H9 (cell line): ENCODE measurements around the gene C22orf23. TPM values are rescaled to one million over a fixed set of nuclear protein-coding genes. Genes with fewer than 3 reads are reported as not detected.

Source experiments
- DNase-seq: peaks from one replicate; pipeline ENCODE4 v3.0.0-alpha.2; 2017
- H2AFZ ChIP-seq: one replicate; pipeline ENCODE4 v1.6.1; 2013; ENCODE audit warnings: mild to moderate bottlenecking, low read length, control low read depth, moderate library complexity
- H2AK5ac ChIP-seq: 2 replicates; pipeline ENCODE4 v1.6.1; 2013; ENCODE audit warnings: low read length, control low read depth, mixed read lengths; ENCODE audit not compliant: insufficient read length
- H2BK120ac ChIP-seq: one replicate; pipeline ENCODE4 v1.6.1; 2013; ENCODE audit warnings: low read depth, mild to moderate bottlenecking, low read length, control low read depth, inconsistent platforms; ENCODE audit not compliant: poor library complexity, severe bottlenecking
- H2BK12ac ChIP-seq: 2 replicates; pipeline ENCODE4 v1.6.1; 2013; ENCODE audit warnings: low read length, control low read depth, mixed read lengths, low read depth; ENCODE audit not compliant: insufficient read length
- H2BK15ac ChIP-seq: 2 replicates; pipeline ENCODE4 v1.6.1; 2013; ENCODE audit warnings: low read depth, low read length, control low read depth
- H2BK20ac ChIP-seq: one replicate; pipeline ENCODE4 v1.6.1; 2013; ENCODE audit warnings: low read depth, mild to moderate bottlenecking, low read length, control low read depth, inconsistent platforms; ENCODE audit not compliant: poor library complexity, severe bottlenecking
- H2BK5ac ChIP-seq: 2 replicates; pipeline ENCODE4 v1.6.1; 2013; ENCODE audit warnings: low read length, control low read depth, mixed read lengths; ENCODE audit not compliant: insufficient read length
- H3K14ac ChIP-seq: 2 replicates; pipeline ENCODE4 v1.6.1; 2013; ENCODE audit warnings: low read length, control low read depth; ENCODE audit not compliant: insufficient read depth
- H3K18ac ChIP-seq: 2 replicates; pipeline ENCODE4 v1.6.1; 2013; ENCODE audit warnings: low read depth, mild to moderate bottlenecking, mixed read lengths, low read length, control low read depth; ENCODE audit not compliant: insufficient read length
- H3K23ac ChIP-seq: 2 replicates; pipeline ENCODE4 v1.6.1; 2013; ENCODE audit warnings: low read length, control low read depth, mixed read lengths, low read depth; ENCODE audit not compliant: insufficient read length
- H3K23me2 ChIP-seq: 2 replicates; pipeline ENCODE4 v1.6.1; 2013; ENCODE audit warnings: low read depth, mild to moderate bottlenecking, mixed read lengths, low read length, control low read depth; ENCODE audit not compliant: insufficient read length, poor library complexity, severe bottlenecking
- H3K27ac ChIP-seq: 2 replicates; pipeline ENCODE4 v1.5.1; 2013; ENCODE audit warnings: low read length, control low read depth, mixed read lengths, low read depth; ENCODE audit not compliant: insufficient read length
- H3K27me3 ChIP-seq: 2 replicates; pipeline ENCODE4 v1.6.1; 2013; ENCODE audit warnings: low read length, control low read depth, inconsistent platforms; ENCODE audit not compliant: insufficient read depth
- H3K4ac ChIP-seq: 2 replicates; pipeline ENCODE4 v1.6.1; 2013; ENCODE audit warnings: low read depth, mild to moderate bottlenecking, control low read depth, inconsistent platforms, low read length, moderate library complexity
- H3K4me1 ChIP-seq: 2 replicates; pipeline ENCODE4 v1.6.1; 2013; ENCODE audit warnings: low read length, control low read depth, inconsistent platforms; ENCODE audit not compliant: insufficient read depth
- H3K4me2 ChIP-seq: 2 replicates; pipeline ENCODE4 v1.6.1; 2013; ENCODE audit warnings: low read length, control low read depth, mixed read lengths; ENCODE audit not compliant: insufficient read length, insufficient read depth
- H3K56ac ChIP-seq: 2 replicates; pipeline ENCODE4 v1.6.1; 2013; ENCODE audit warnings: low read depth, mild to moderate bottlenecking, mixed read lengths, low read length, control low read depth; ENCODE audit not compliant: insufficient read length
- H3K79me1 ChIP-seq: 2 replicates; pipeline ENCODE4 v1.6.1; 2013; ENCODE audit warnings: low read depth, mild to moderate bottlenecking, moderate library complexity, low read length, control low read depth, inconsistent platforms; ENCODE audit not compliant: insufficient read depth, poor library complexity, severe bottlenecking
- H3K79me2 ChIP-seq: 2 replicates; pipeline ENCODE4 v1.6.1; 2013; ENCODE audit warnings: low read length, control low read depth, inconsistent platforms; ENCODE audit not compliant: insufficient read depth
- H3K9ac ChIP-seq: 2 replicates; pipeline ENCODE4 v1.6.1; 2013; ENCODE audit warnings: low read length, control low read depth, mixed read lengths; ENCODE audit not compliant: insufficient read length; ENCODE audit errors: extremely low read depth
- H3K9me3 ChIP-seq: one replicate; pipeline ENCODE4 v1.6.1; 2013; ENCODE audit warnings: low read depth, low read length, inconsistent platforms; ENCODE audit not compliant: control insufficient read depth
- H3T11ph ChIP-seq: one replicate; pipeline ENCODE4 v1.6.1; 2013; ENCODE audit warnings: mild to moderate bottlenecking, low read length, control low read depth, inconsistent platforms
- H4K20me1 ChIP-seq: one replicate; pipeline ENCODE4 v1.6.1; 2013; ENCODE audit not compliant: control insufficient read depth, insufficient read length, insufficient read depth
- H4K5ac ChIP-seq: 2 replicates; pipeline ENCODE4 v1.6.1; 2013; ENCODE audit warnings: low read depth, mild to moderate bottlenecking, mixed read lengths, low read length, control low read depth; ENCODE audit not compliant: insufficient read length
- H4K8ac ChIP-seq: replicated peaks from 2 replicates; pipeline ENCODE4 v1.6.1; 2013; ENCODE audit warnings: low read length, control low read depth, mixed read lengths, low read depth; ENCODE audit not compliant: insufficient read length
- H4K91ac ChIP-seq: 2 replicates; pipeline ENCODE4 v1.6.1; 2013; ENCODE audit warnings: low read depth, mild to moderate bottlenecking, moderate library complexity, mixed read lengths, low read length, control low read depth; ENCODE audit not compliant: insufficient read length
- H3K27ac Mint-ChIP-seq, 3 experiments: 2 replicates in 2 of 3; 3 replicates in 1 of 3; pipeline ENCODE4 v1.8.0; 2020 to 2021; ENCODE audit warnings: mixed read lengths in 3 of 3, mild to moderate bottlenecking in 1 of 3, moderate library complexity in 1 of 3
- H3K27me3 Mint-ChIP-seq: 2 replicates; pipeline ENCODE4 v1.8.0; 2021; ENCODE audit warnings: low read depth, mild to moderate bottlenecking, moderate library complexity, mixed read lengths
- H3K36me3 Mint-ChIP-seq, 3 experiments: 2 replicates in 2 of 3; 3 replicates in 1 of 3; pipeline ENCODE4 v1.8.0; 2020 to 2021; ENCODE audit warnings: low read depth in 3 of 3, mixed read lengths in 3 of 3; ENCODE audit not compliant: insufficient read depth in 1 of 3
- H3K4me1 Mint-ChIP-seq, 2 experiments: 2 replicates each; pipeline ENCODE4 v1.8.0; 2020; ENCODE audit warnings: mixed read lengths in 2 of 2
- H3K4me3 Mint-ChIP-seq, 2 experiments: 2 replicates in 1 of 2; 3 replicates in 1 of 2; pipeline ENCODE4 v1.8.0; 2020 to 2021; ENCODE audit warnings: mild to moderate bottlenecking in 2 of 2, mixed read lengths in 2 of 2, moderate library complexity in 1 of 2
- H3K9me3 Mint-ChIP-seq, 2 experiments: 2 replicates in 1 of 2; 3 replicates in 1 of 2; pipeline ENCODE4 v1.8.0; 2020; ENCODE audit warnings: mild to moderate bottlenecking in 2 of 2, mixed read lengths in 2 of 2, moderate library complexity in 1 of 2
- CTCF ChIP-seq: fragments of 200-600 bp; sonication (generic); conservative IDR thresholded peaks from 3 replicates; pipeline ENCODE4 v1.8.0; 2021; ENCODE audit warnings: antibody characterized with exemption, mild to moderate bottlenecking
- WGBS: extraction: QIAGEN DNeasy Blood & Tissue Kit; methylation state at CpG from one replicate; pipeline ENCODE4 v1.1.7; 2013; ENCODE audit warnings: missing lambda C conversion rate, low lambda C conversion rate, mixed read lengths; ENCODE audit not compliant: insufficient read length; ENCODE audit errors: extremely low coverage; 5-methylcytosine and 5-hydroxymethylcytosine counted together
- total RNA-seq: library from RNA; stranded (reverse); gene quantifications from 2 replicates; pipeline ENCODE4 v1.2.1, GENCODE V29; 2021

Gene C22orf23
- total RNA-seq, 1 experiment from 2014 or later = 0.57 TPM

- Mint-ChIP-seq H3K27ac (peak overlapping the region in 1 of 3 experiments; percentile 39; a peak in 2 of 7 replicates), H3K4me1 (peaks cover 8 to 9% of the 10 kb centered on the region in 2 experiments), H3K9me3 (no peaks in the 10 kb centered on the region), H3K4me3 (no peak overlapping the region; a peak in 1 of 5 replicates), H3K36me3 (peaks cover 0 to 59% (median 30%) of the 10 kb centered on the region in 3 experiments; a peak in 6 of 7 replicates), H3K27me3 (no peaks in the 10 kb centered on the region)
- no peaks in the 10 kb centered on the region for H3K79me1 ChIP-seq
- WGBS = no CpG with 5 or more reads among the region's 5 CpGs
- no peak overlapping the region for H3T11ph ChIP-seq
- no peak overlapping the region for H4K5ac ChIP-seq
- H3K9ac ChIP-seq = no peak overlapping the region
- no peak overlapping the region for H3K4me2 ChIP-seq
- H2AFZ ChIP-seq = no peak overlapping the region
- H2BK12ac ChIP-seq = no peak overlapping the region
- H2BK15ac ChIP-seq = no peak overlapping the region
- H2AK5ac ChIP-seq = no peak overlapping the region
- H3K56ac ChIP-seq = no peak overlapping the region
- H3K14ac ChIP-seq = no peak overlapping the region
- TF ChIP-seq CTCF = no peak
- no peak overlapping the region for H3K4ac ChIP-seq
- no peak for DNase-seq
- no peak overlapping the region for H3K23ac ChIP-seq
- no peak overlapping the region for H4K8ac ChIP-seq
- H2BK20ac ChIP-seq = no peak overlapping the region
- H3K4me1 ChIP-seq = no peaks in the 10 kb centered on the region
- no peak overlapping the region for H2BK5ac ChIP-seq
- H4K91ac ChIP-seq = no peak overlapping the region
- H4K20me1 ChIP-seq = no peaks in the 10 kb centered on the region
- no peak overlapping the region for H3K27ac ChIP-seq
- no peak overlapping the region for H2BK120ac ChIP-seq
- no peaks in the 10 kb centered on the region for H3K9me3 ChIP-seq
- no peaks in the 10 kb centered on the region for H3K27me3 ChIP-seq
- H3K79me2 ChIP-seq = no peaks in the 10 kb centered on the region
- no peak overlapping the region for H3K18ac ChIP-seq
- no peaks in the 10 kb centered on the region for H3K23me2 ChIP-seq
Measured at GRCh38 chr22:37929390-37929789, 24.0 kb downstream of the C22orf23 start.
